GM18909 (cell line): ENCODE data around the gene ANKLE1.

ENCODE experiments used
- ATAC-seq: cut with Tn5 transposase; IDR thresholded peaks from one replicate; pipeline ENCODE4 v1.9.1; 2021; ENCODE audit warnings: mild to moderate bottlenecking; ENCODE audit not compliant: unreplicated experiment, poor library complexity

ANKLE1 gene

DNA sequence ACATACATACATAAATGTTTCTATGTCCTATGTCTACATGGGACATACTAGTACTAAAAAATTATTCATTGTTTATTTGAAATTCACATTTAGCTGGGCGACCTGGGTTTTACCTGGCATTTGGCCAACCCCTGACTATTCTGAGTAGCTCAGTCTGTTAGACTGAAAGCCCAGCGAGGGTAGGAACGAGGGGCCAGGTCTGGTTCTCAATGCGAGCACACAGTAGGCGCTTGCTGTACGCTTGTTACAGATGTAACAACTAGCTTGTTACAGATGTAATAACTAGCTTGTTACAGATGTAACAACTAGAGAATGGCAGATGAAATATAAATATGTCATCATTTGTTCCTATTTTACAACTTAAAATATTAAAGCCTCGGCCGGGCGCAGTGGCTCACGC is 53.9 kb downstream of the ANKLE1 start:
- no peak for ATAC-seq
